HepG2 (cell line): ENCODE results near the gene SOX12. TPM values are rescaled to one million over a fixed set of nuclear protein-coding genes. Genes with fewer than 3 reads are reported as not detected.

Source experiments
- FOSL2 ChIP-seq: sonication (generic); formaldehyde crosslinking; IDR thresholded peaks from 2 replicates; pipeline ENCODE4 v1.4.0; 2020; ENCODE audit warnings: missing genetic modification reagents
- HCFC1 ChIP-seq: fragments of 150-350 bp; IDR thresholded peaks from 2 replicates; pipeline ENCODE4 v1.6.1; 2014; ENCODE audit warnings: low read depth, low read length
- HMGA1 ChIP-seq: sonication (generic); formaldehyde crosslinking; conservative IDR thresholded peaks from 2 replicates; pipeline ENCODE4 v1.4.0; 2020; ENCODE audit warnings: missing genetic modification reagents
- HNRNPUL1 ChIP-seq: fragments of 200-400 bp; formaldehyde crosslinking; IDR thresholded peaks from 2 replicates; pipeline ENCODE4 v1.6.1; 2017; ENCODE audit warnings: low read depth, mild to moderate bottlenecking, low read length, moderate library complexity
- KDM1A ChIP-seq: IDR thresholded peaks from 2 replicates; pipeline ENCODE4 v1.6.1; 2016; ENCODE audit warnings: missing compliant biosample characterization
- KDM3A ChIP-seq: IDR thresholded peaks from 2 replicates; pipeline ENCODE4 v1.6.1; 2018; ENCODE audit warnings: low read depth, missing compliant biosample characterization
- MED13 ChIP-seq: sonication (generic); formaldehyde crosslinking; IDR thresholded peaks from 2 replicates; pipeline ENCODE4 v1.5.0; 2020; ENCODE audit warnings: missing genetic modification reagents
- SPEN ChIP-seq: sonication (generic); formaldehyde crosslinking; IDR thresholded peaks from 2 replicates; pipeline ENCODE4 v1.5.1; 2020; ENCODE audit warnings: low read depth, mild to moderate bottlenecking, missing genetic modification reagents
- ZBTB25 ChIP-seq: IDR thresholded peaks from 2 replicates; pipeline ENCODE4 v1.6.1; 2018; ENCODE audit warnings: missing genetic modification reagents
- ZBTB39 ChIP-seq: sonication (generic); formaldehyde crosslinking; IDR thresholded peaks from 2 replicates; pipeline ENCODE4 v1.5.0; 2020; ENCODE audit warnings: missing genetic modification reagents
- ZHX1 ChIP-seq: sonication (generic); formaldehyde crosslinking; IDR thresholded peaks from 2 replicates; pipeline ENCODE4 v1.8.1; 2022; ENCODE audit warnings: low read depth, mild to moderate bottlenecking, missing genetic modification reagents
- ZNF256 ChIP-seq: sonication (generic); formaldehyde crosslinking; conservative IDR thresholded peaks from 2 replicates; pipeline ENCODE4 v1.4.0; 2020; ENCODE audit warnings: missing genetic modification reagents
- ZNF274 ChIP-seq: sonication (generic); formaldehyde crosslinking; IDR thresholded peaks from 2 replicates; pipeline ENCODE4 v1.5.1; 2020; ENCODE audit warnings: mild to moderate bottlenecking, missing genetic modification reagents
- ZNF282 ChIP-seq: fragments of 450-650 bp; IDR thresholded peaks from 2 replicates; pipeline ENCODE4 v1.6.1; 2018; ENCODE audit not compliant: partially characterized antibody
- ZNF549 ChIP-seq: sonication (generic); formaldehyde crosslinking; IDR thresholded peaks from 2 replicates; pipeline ENCODE4 v1.5.0; 2020; ENCODE audit warnings: missing genetic modification reagents
- ZNF75D ChIP-seq: sonication (generic); formaldehyde crosslinking; IDR thresholded peaks from 2 replicates; pipeline ENCODE4 v1.8.1; 2023; ENCODE audit warnings: missing genetic modification reagents, mild to moderate bottlenecking, borderline replicate concordance
- polyA plus RNA-seq, 8 experiments: library from polyadenylated mRNA; depleted of rRNA in 3 of 8; stranded (reverse) in 7 of 8; unstranded in 1 of 8; fragments of >200 nt; fragmentation: Illumina TruSeq in 4 of 8; extraction: Trizol in 4 of 8; gene quantifications; 2 replicates each; pipeline versions ENCODE4 v1.2.1 to v1.2.3, GENCODE V29; 2011 to 2016; ENCODE audit warnings: low read depth in 4 of 8, missing spikeins in 1 of 8, mixed read lengths in 1 of 8; ENCODE audit not compliant: insufficient read depth in 1 of 8
- total RNA-seq, 5 experiments: library from RNA; depleted of rRNA; stranded (reverse); fragments of >200 nt; fragmentation: Illumina TruSeq; extraction: Trizol; gene quantifications; 2 replicates each; pipeline ENCODE4 v1.2.3, GENCODE V29; 2016; ENCODE audit warnings: low read depth in 1 of 5
- TF ChIP-seq, protein P1 (sequence below): sonication (generic); formaldehyde crosslinking; IDR thresholded peaks from 2 replicates; pipeline ENCODE4 v1.5.0; 2020; ENCODE audit warnings: mild to moderate bottlenecking, missing genetic modification reagents, moderate library complexity
- TF ChIP-seq, protein P2 (sequence below): sonication (generic); formaldehyde crosslinking; IDR thresholded peaks from 2 replicates; pipeline ENCODE4 v1.4.0; 2020; ENCODE audit warnings: missing genetic modification reagents
- TF ChIP-seq, protein P3 (sequence below): IDR thresholded peaks from 2 replicates; pipeline ENCODE4 v1.6.1; 2016; ENCODE audit warnings: missing biosample characterization, missing genetic modification reagents, low read depth

Gene SOX12
- total and polyA plus RNA-seq, 2 of the 13 experiments (the other 11 are each of a cell fraction or from before 2014, with no cell fraction given), result 10.0 to 18.7 TPM

- TF ChIP-seq ZHX1, result no peak
- no peak for TF ChIP-seq MED13 (CRISPR knock-in tag)
- TF ChIP-seq HCFC1, result no peak
- no peak for TF ChIP-seq ZNF282
- TF ChIP-seq, protein P1, sequence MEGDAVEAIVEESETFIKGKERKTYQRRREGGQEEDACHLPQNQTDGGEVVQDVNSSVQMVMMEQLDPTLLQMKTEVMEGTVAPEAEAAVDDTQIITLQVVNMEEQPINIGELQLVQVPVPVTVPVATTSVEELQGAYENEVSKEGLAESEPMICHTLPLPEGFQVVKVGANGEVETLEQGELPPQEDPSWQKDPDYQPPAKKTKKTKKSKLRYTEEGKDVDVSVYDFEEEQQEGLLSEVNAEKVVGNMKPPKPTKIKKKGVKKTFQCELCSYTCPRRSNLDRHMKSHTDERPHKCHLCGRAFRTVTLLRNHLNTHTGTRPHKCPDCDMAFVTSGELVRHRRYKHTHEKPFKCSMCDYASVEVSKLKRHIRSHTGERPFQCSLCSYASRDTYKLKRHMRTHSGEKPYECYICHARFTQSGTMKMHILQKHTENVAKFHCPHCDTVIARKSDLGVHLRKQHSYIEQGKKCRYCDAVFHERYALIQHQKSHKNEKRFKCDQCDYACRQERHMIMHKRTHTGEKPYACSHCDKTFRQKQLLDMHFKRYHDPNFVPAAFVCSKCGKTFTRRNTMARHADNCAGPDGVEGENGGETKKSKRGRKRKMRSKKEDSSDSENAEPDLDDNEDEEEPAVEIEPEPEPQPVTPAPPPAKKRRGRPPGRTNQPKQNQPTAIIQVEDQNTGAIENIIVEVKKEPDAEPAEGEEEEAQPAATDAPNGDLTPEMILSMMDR (CRISPR knock-in tag), result peak; percentile 12; the same call in 1 of the 2 replicates
- TF ChIP-seq FOSL2, result peak; percentile 21; the same call in 1 of the 2 replicates
- peak; percentile 38; the same call in 1 of the 2 replicates for TF ChIP-seq ZNF256 (CRISPR knock-in tag)
- peak; percentile 20; the same call in 1 of the 2 replicates for TF ChIP-seq ZBTB25 (CRISPR knock-in tag)
- no peak for TF ChIP-seq ZNF75D (CRISPR knock-in tag)
- peak; percentile 54 for TF ChIP-seq SPEN (CRISPR knock-in tag)
- TF ChIP-seq, protein P2, sequence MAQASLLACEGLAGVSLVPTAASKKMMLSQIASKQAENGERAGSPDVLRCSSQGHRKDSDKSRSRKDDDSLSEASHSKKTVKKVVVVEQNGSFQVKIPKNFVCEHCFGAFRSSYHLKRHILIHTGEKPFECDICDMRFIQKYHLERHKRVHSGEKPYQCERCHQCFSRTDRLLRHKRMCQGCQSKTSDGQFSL (CRISPR knock-in tag), result no peak
- 0 out of 2 replicates have a peak, but pooled peaks have one; percentile 28 for TF ChIP-seq ZBTB39
- 0 out of 2 replicates have a peak, but pooled peaks have one; percentile 44 for TF ChIP-seq HMGA1 (CRISPR knock-in tag)
- TF ChIP-seq, protein P3, sequence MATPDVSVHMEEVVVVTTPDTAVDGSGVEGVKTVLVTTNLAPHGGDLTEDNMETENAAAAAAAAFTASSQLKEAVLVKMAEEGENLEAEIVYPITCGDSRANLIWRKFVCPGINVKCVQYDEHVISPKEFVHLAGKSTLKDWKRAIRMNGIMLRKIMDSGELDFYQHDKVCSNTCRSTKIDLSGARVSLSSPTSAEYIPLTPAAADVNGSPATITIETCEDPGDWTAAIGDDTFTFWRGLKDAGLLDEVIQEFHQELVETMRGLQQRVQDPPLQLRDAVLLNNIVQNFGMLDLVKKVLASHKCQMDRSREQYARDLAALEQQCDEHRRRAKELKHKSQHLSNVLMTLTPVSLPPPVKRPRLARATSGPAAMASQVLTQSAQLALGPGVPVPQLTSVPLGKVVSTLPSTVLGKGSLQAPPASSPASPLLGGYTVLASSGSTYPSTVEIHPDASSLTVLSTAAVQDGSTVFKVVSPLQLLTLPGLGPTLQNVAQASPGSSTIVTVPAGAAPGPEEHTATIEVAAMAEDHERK, result no peak
- TF ChIP-seq ZNF274, result peak; percentile 70; the same call in 1 of the 2 replicates
- peak; percentile 72; the same call in 1 of the 2 replicates for TF ChIP-seq KDM3A
- TF ChIP-seq ZNF549 (CRISPR knock-in tag), result no peak
- TF ChIP-seq HNRNPUL1, result no peak
- TF ChIP-seq KDM1A (CRISPR knock-in tag), result 0 out of 2 replicates have a peak, but pooled peaks have one; percentile 26
These were observed 27.2 kb upstream of the SOX12 start (continued) for GRCh38 chr20:297925-298775.
